HG03064 (cell line): Measurements from ENCODE around the gene RCOR1.
"Not testable (repeated sequence)": the region's sequence is repeated elsewhere in the genome, so short reads cannot be mapped to it uniquely, and the experiment has no call there.

Experiments used
- ATAC-seq: cut with Tn5 transposase; IDR thresholded peaks from one replicate; pipeline ENCODE4 v1.9.1; 2021; ENCODE audit warnings: low read depth; ENCODE audit not compliant: unreplicated experiment

RCOR1 gene

GRCh38 chr14:102737402-102738372, 145.2 kb downstream of the RCOR1 start:
- ATAC-seq, result no peak

DNA sequence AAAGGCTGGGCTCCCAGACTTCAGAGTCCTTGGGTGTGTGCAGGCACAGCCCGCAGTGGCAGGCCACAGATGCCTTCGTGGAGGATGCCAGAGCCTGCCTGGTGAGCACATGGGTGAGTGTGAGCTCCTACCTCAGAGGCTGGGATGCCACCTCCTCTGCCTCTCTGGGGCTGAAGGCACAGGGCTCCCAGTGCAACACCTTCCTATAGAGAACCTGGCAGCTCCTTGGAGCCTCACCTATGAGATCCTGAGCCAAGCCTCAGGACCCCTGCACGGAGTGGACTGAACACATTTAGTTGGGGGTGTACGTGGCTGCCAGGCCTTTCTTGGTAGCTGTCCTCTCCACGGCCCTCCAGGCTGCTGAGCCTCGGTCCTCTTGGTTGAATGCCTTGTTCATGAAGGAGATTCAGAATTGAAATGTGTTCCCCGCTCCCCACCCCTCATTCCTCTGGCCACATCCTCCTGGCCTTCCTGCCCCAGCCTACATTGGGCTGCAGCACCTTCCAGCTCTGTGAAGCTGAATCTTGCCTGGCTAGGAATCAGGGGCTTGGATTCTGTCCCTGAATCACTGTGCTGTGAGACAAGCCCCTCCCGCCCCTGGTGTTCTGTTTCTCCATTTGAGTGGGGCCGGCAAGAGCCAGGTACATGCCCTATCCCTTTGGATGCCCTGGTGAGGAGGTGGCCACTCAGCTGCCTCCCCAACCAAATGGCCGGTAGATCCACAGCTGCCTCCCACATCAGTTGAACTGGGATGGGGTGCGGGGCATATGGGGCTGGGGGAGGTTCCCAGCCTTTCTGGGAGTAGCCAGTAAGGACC, 146.1 kb downstream of the RCOR1 start:
- ATAC-seq, result no peak

- no peak for ATAC-seq
Observed at GRCh38 chr14:102739190-102739469, 146.7 kb downstream of the RCOR1 start.

DNA sequence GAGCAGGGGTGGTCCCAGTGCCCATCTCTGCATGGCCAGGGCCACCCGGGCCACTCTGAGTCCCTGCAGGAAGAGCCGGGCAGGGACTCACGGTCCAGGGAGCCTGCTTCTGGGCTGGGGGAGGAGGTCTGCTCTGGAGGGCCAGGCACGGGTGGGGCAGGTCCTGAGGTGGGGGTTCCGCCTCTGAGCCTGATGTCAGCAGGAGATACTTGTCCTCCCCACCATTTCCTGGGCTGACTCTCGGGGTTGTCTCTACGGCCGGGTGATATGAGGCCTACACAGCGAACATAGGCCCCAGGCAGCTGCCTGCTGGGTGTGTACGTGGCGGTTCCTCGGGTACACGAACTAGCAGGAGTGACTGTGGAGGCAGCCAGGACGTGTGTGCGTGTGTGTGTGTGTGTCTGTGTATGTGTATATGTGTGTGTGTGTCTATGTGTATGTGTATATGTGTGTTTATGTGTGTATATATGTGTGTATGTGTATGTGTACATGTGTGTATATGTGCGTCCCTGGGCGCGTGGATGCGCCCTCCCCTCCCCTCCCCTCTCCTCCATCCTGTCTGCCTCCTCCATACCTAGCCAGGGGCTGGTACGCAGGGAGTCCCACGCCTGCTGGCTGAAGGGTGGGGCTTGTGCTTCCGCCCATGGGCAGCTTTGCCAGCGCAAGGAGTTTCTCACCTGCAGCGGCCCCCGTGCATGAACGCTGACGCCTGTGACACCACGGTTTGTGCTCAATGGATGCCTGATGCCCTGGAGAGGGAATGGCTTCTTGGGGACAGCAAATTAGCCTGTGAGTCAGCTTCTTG, 154.4 kb downstream of the RCOR1 start:
- ATAC-seq, result no peak

- no peak for ATAC-seq
Observed at GRCh38 chr14:102748806-102749205, 156.4 kb downstream of the RCOR1 start.

DNA sequence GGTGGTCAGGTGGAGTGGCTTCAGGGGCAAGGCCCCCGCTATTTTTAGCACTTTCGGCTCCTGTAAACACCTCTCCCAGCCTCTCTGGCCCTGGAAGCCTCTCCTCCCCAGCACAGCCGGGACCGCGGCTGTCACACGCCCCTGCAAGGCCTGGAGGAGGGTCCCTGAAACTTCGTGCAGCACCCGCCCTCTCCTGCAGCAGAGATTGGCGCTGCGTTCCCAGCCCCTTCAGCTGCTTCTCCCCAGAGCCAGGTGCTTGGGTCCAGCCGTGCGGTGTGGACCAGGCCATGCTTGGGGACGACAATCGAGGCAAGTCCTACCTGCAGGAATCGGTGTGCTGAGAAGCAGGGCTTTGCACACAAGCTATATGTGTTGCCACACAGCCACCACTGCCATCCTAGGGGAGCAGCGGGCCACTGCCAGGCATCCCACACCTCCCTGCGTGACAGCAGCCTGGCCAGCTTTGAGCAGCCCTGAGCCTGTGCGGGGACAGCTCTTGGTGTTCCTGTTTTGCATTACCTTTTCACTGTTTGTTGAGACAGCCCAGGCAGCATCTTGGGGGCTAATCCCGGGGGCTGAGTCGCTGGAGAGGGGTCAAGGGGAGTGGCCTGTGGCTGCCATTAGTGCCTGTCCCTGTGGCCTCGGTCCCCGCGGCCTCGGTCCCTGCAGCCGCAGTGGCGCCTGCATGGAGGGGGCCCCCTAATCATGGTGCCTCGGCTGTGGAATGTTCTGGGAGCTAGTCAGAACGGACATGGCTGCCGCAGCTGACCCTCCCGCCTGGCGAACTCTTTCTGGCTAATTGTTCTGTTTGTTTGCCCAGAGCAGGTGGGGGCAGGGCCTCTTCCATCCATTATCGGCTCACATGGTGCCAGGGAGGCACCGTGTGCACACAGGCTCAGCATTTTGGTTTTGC, 157.2 kb downstream of the RCOR1 start:
- no peak for ATAC-seq

- no peak for ATAC-seq
Observed at GRCh38 chr14:102750376-102750775, 157.9 kb downstream of the RCOR1 start.

DNA sequence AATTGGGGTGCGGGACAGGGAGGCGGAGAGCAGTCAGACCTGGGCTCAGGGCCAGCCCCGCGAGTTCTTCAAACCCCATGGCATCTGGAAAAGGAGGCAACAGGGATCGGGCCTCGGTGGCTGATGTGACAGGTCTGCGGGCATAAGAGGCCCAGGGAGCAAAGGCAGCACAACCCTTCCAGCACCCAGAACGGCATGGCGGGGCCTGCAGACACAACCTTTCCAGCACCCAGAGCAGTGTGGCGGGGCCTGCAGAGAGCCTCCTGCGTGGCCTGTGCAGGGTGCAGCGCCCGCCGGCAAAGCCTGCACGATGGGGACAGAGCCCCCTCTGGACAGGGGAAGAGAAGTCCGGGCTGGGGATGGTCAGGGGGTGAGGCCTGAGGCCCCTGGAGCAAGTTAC, 158.6 kb downstream of the RCOR1 start:
- ATAC-seq, result no peak

GRCh38 chr14:102752239-102752847, 159.9 kb downstream of the RCOR1 start:
- no peak for ATAC-seq

DNA sequence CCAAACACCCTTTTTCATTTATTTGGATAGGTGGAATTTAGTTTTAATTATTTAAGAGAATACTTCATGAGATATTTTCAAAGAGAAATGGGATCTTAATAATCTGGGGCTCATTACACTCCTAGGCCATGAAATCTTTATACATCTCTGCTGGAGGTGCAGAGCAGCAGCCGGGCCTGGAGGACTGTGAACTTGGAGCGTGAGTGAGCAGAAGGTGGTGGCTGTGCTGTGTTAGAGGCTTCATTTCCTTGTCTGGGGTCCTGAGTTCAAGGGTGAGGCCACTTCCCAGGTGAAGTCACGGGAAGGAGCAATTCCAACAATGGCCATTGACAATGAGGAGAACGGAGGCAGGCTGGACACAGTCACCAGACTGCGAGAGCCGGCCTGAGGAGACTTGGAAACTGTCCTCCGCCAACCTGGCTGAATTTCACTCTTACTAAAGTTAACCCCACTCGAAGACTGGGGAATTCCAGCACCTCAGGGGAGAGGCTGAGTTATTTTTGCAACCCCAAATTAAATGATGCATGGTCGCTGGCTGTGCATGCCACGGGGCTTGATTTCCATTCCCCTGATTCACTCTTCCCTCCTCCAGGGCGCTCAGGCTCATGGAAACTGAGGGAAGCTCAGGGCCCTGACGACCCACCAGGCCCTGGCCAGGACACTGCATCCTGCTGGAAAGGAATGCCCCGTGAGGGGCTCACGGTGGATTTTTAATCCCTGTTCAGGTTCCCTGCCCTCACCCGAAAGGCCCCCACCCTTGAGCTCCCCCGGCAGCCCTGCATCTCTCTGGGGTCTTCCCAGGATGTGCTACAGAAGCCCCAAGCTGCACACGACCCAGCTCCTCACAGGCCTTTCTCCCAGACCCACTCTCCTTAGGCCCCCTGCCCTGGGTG, 162.2 kb downstream of the RCOR1 start:
- ATAC-seq, result no peak

- no peak for ATAC-seq
Observed at GRCh38 chr14:102757646-102758045, 165.2 kb downstream of the RCOR1 start.

- no peak for ATAC-seq
Observed at GRCh38 chr14:102758087-102758486, 165.6 kb downstream of the RCOR1 start.

DNA sequence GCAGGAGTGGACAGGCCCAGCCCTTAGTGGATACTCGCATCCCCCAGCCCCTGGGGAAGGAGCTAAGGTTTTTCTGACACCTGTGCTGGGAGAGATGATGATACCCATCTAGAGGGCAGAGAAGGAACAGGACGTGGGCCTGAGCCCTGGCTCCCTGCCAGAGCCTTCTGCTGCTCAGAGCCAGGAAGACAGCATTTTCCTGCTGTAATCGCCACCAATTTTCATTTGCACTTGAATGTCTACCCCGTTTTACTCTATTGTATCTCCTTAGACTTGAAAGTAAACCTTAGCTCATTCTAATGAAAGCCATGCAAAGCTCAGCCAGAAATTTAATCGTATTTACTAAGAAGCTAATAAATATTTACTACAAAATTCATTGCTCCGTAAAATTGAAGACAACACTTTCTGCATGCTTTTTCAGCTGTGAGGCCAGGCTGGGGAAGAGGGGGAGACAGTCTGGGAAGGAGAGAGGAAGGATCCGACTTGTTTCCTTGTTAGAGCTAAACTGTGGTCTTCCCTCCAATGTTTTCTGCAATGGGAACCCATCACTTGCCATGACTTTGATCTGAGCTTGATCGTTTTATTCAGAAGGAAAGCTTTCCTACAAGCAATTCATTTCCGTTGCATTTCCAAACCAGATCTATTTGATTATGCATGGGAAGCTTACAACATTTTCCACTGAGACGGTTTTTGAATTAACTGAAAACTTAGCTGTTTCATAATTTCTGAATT, 167.2 kb downstream of the RCOR1 start:
- ATAC-seq, result no peak

DNA sequence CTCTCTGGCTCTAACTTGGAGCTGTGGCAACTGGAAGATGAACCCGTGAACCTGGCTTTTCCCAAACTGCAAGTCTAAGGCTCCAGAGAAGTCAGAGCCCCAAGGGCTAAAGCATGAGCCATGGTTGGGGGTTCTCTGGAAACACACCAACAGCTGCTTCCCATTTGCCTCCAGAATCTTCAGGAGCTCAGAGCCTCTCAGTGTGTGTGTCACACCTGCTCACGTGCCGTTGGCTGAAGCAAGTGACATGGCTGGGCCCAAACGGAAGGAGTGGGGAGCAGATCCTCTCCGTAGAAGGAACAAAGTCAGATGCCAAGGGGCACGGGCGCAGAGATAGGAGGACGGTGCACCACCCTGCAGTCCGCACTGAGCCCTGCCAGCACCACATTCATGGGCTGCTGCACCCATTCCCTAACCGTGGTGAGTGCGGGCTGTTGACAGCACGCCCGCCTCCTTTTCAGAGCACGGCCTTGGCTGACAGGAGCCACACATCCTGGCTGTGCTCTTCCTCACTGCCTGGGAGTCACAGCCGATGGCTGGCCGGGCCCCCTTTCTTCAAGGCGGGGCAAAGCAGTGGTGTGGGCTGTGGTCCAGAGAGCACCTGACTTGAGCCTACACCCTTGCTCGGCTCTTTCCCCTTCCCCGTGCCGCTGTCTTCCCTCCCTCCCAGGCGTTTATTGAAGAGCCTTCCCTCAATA, 168.2 kb downstream of the RCOR1 start:
- no peak for ATAC-seq

- no peak for ATAC-seq
Observed at GRCh38 chr14:102761206-102761605, 168.8 kb downstream of the RCOR1 start.

DNA sequence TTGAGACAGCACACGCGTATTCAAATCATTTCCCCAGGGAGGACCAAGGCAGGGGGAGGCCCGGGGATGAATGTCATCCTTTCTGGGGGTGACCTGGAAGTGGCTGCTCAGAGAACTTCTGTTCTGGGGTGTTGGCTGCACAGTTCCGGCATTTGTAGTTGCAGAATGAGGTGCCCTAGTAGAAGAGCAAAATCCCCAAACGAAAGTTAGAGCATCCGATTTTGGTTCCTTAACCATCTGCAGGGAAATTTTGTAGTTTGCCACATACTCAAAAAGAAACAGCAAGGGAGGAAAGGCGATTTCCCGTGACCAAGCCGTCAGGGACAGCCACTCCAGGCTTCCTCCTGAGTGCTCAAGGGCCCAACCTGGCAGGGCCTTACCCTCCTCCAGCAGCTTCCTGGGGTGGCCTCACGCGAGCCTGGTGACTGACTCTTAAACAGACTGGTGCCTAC, 171.8 kb downstream of the RCOR1 start:
- ATAC-seq, result no peak

GRCh38 chr14:102765770-102766169, 173.3 kb downstream of the RCOR1 start:
- ATAC-seq, result not testable (repeated sequence)
